SK-N-SH (cell line): ENCODE data around the gene TMTC4. TPM values are rescaled to one million over a fixed set of nuclear protein-coding genes. Genes with fewer than 3 reads are reported as not detected.

Source experiments
- CTCF ChIA-PET: fragments of 300-600, 350-600 bp; formaldehyde crosslinking; extraction: SDS; loops from one replicate; lab custom pipeline; 2021; lab: Yijun Ruan, JAX
- POLR2A ChIA-PET: fragments of 350-600 bp; sonication (Branson Sonifier 250); formaldehyde crosslinking; extraction: SDS; loops from one replicate; lab custom pipeline; 2020; ENCODE audit warnings: antibody characterized with exemption, inconsistent platforms; lab: Yijun Ruan, JAX
- DNase-seq: peaks from one replicate; pipeline ENCODE4 v3.0.0; 2012
- H2AFZ ChIP-seq: fragments of 200-600 bp; sonication (generic); 2 replicates; pipeline ENCODE4 v1.8.1; 2016; ENCODE audit warnings: antibody characterized with exemption, mild to moderate bottlenecking, low read depth
- H3F3A ChIP-seq: fragments of 200-600 bp; sonication (generic); replicated peaks from 2 replicates; pipeline ENCODE3; 2016; ENCODE audit warnings: antibody characterized with exemption, mild to moderate bottlenecking; ENCODE audit not compliant: insufficient read depth
- H3K27ac ChIP-seq, 2 experiments: fragments of 200-500 bp in 1 of 2; fragments of 200-600 bp in 1 of 2; sonication (Bioruptor generic) in 1 of 2; sonication (generic), shearing (Covaris generic) in 1 of 2; 2 replicates each; pipeline versions ENCODE4 v1.5.1 to v1.6.1; 2014 to 2016; ENCODE audit warnings: low read depth in 2 of 2, inconsistent platforms in 1 of 2, low read length in 1 of 2, mild to moderate bottlenecking in 1 of 2, mixed read lengths in 1 of 2
- H3K27me3 ChIP-seq: fragments of 200-600 bp; sonication (generic), shearing (Covaris generic); 2 replicates; pipeline ENCODE4 v1.6.1; 2016; ENCODE audit warnings: mixed run types; ENCODE audit not compliant: insufficient read depth
- H3K36me3 ChIP-seq, 2 experiments: fragments of 200-500 bp in 1 of 2; fragments of 200-600 bp in 1 of 2; sonication (Bioruptor generic) in 1 of 2; sonication (generic) in 1 of 2; replicated peaks in 1 of 2; 2 replicates each; pipeline versions ENCODE3 to v1.5.1; 2014 to 2016; ENCODE audit warnings: low read length in 1 of 2, mild to moderate bottlenecking in 1 of 2; ENCODE audit not compliant: insufficient read depth in 2 of 2, control insufficient read depth in 1 of 2
- H3K4me1 ChIP-seq, 2 experiments: fragments of 200-500 bp in 1 of 2; fragments of 200-600 bp in 1 of 2; sonication (Bioruptor generic) in 1 of 2; sonication (generic), shearing (Covaris generic) in 1 of 2; 2 replicates each; pipeline versions ENCODE4 v1.5.1 to v1.6.1; 2014 to 2016; ENCODE audit warnings: low read depth in 1 of 2, low read length in 1 of 2, mixed run types in 1 of 2; ENCODE audit not compliant: insufficient read depth in 2 of 2, control insufficient read depth in 1 of 2
- H3K4me2 ChIP-seq: fragments of 200-600 bp; sonication (generic), shearing (Covaris generic); 2 replicates; pipeline ENCODE4 v1.6.1; 2017; ENCODE audit warnings: mixed run types
- H3K4me3 ChIP-seq, 2 experiments: fragments of 200-500 bp in 1 of 2; fragments of 200-600 bp in 1 of 2; sonication (Bioruptor generic) in 1 of 2; sonication (generic), shearing (Covaris generic) in 1 of 2; 2 replicates each; pipeline versions ENCODE4 v1.5.1 to v1.8.1; 2014 to 2016; ENCODE audit warnings: low read depth in 2 of 2, inconsistent platforms in 1 of 2, low read length in 1 of 2, mild to moderate bottlenecking in 1 of 2, mixed read lengths in 1 of 2, moderate library complexity in 1 of 2
- H3K79me2 ChIP-seq: fragments of 200-600 bp; sonication (generic); 2 replicates; pipeline ENCODE4 v1.8.1; 2017; ENCODE audit warnings: mild to moderate bottlenecking; ENCODE audit not compliant: insufficient read depth
- H3K9ac ChIP-seq: fragments of 200-600 bp; sonication (generic); 2 replicates; pipeline ENCODE4 v1.6.1; 2017; ENCODE audit warnings: mixed run types
- H3K9me2 ChIP-seq: fragments of 200-600 bp; sonication (generic); 2 replicates; pipeline ENCODE4 v1.6.1; 2017; ENCODE audit warnings: mixed run types
- H3K9me3 ChIP-seq: fragments of 200-600 bp; sonication (generic); 2 replicates; pipeline ENCODE4 v1.6.1; 2017; ENCODE audit warnings: mixed run types, mild to moderate bottlenecking, moderate library complexity
- H4K20me1 ChIP-seq: fragments of 200-600 bp; sonication (generic); 2 replicates; pipeline ENCODE4 v1.6.1; 2017; ENCODE audit warnings: mild to moderate bottlenecking, mixed run types; ENCODE audit not compliant: insufficient read depth
- CTCF ChIP-seq: fragments of 200-600 bp; sonication (generic); IDR thresholded peaks from 2 replicates; pipeline ENCODE4 v1.6.1; 2017; ENCODE audit warnings: antibody characterized with exemption, mild to moderate bottlenecking, moderate library complexity
- EP300 ChIP-seq, 2 experiments: IDR thresholded peaks; 2 replicates each; pipeline versions ENCODE4 v1.4.0 to v1.6.1; 2012; ENCODE audit warnings: borderline replicate concordance in 1 of 2, low read depth in 1 of 2, low read length in 1 of 2
- FOXM1 ChIP-seq: IDR thresholded peaks from 2 replicates; pipeline ENCODE4 v1.4.0; 2012; ENCODE audit warnings: low read depth, mild to moderate bottlenecking
- MXI1 ChIP-seq: IDR thresholded peaks from 2 replicates; pipeline ENCODE4 v1.6.1; 2012; ENCODE audit warnings: mild to moderate bottlenecking, low read depth, low read length, improper control_type of control experiment
- RAD21 ChIP-seq: IDR thresholded peaks from 2 replicates; pipeline ENCODE4 v1.6.1; 2012; ENCODE audit warnings: mild to moderate bottlenecking, low read length
- REST ChIP-seq: IDR thresholded peaks from 2 replicates; pipeline ENCODE4 v1.6.1; 2012; ENCODE audit warnings: mild to moderate bottlenecking, low read depth, low read length, moderate library complexity
- RXRA ChIP-seq: IDR thresholded peaks from 2 replicates; pipeline ENCODE4 v1.4.0; 2012; ENCODE audit warnings: low read depth, mild to moderate bottlenecking, borderline replicate concordance
- SMC3 ChIP-seq: IDR thresholded peaks from 2 replicates; pipeline ENCODE4 v1.6.1; 2012; ENCODE audit warnings: low read depth, low read length, improper control_type of control experiment
- TAF1 ChIP-seq: IDR thresholded peaks from 2 replicates; pipeline ENCODE4 v1.6.1; 2012; ENCODE audit warnings: low read depth, mild to moderate bottlenecking, low read length, moderate library complexity, borderline replicate concordance
- USF2 ChIP-seq: fragments of 150-350 bp; IDR thresholded peaks from 2 replicates; pipeline ENCODE4 v1.6.1; 2017; ENCODE audit warnings: antibody characterized with exemption, low read length, low read depth, borderline replicate concordance
- WGBS: methylation state at CpG from one replicate; pipeline ENCODE4 v1.1.6; 2017; ENCODE audit warnings: low lambda C conversion rate; 5-methylcytosine and 5-hydroxymethylcytosine counted together
- polyA plus RNA-seq, 3 experiments: library from polyadenylated mRNA; depleted of rRNA; stranded (reverse); fragments of >200 nt; gene quantifications; 2 replicates each; pipeline ENCODE4 v1.2.3, GENCODE V29; 2012
- TF ChIP-seq, protein P1 (sequence below): IDR thresholded peaks from 2 replicates; pipeline ENCODE4 v1.4.0; 2012; ENCODE audit warnings: low read depth

Gene TMTC4
- polyA plus RNA-seq, 1 of the 3 experiments (the other 2 are of a cell fraction): 22.3 TPM

DNA sequence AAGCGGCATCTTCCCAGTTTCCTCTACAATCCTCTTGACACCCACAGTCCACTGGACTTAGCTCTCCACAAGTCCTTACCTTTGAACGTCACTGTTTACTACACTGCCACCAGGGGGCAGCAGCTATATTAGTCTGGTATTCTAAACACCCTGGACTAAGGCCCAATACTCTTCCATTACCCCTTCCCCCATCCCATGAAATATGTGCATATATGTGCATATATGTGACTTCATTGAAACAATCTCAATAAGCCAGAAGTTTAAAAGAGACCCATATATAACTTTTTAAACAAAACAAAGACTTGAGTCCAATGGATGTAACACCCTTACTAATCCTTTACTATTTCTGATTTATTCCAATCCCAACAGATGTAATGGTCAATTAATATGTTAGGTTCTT is 101.5 kb downstream of the TMTC4 start:
- no peak overlapping the region for H3K27ac ChIP-seq
- H3K4me3 ChIP-seq: no peak overlapping the region
- no peak overlapping the region for H2AFZ ChIP-seq
- H3K4me1 ChIP-seq: no peaks in the 10 kb centered on the region
- no peaks in the 10 kb centered on the region for H3F3A ChIP-seq
- no peaks in the 10 kb centered on the region for H3K36me3 ChIP-seq
- 37% methylated on average over 2 of the region's 2 CpGs for WGBS
- CTCF ChIA-PET: interaction anchor here (0.5 to 3.4 kb wide), 37 partner anchors 9 to 918 kb away, joined by 3 to 30 read pairs (median 3); partner anchors contain the start of gene GGACT
- no peak overlapping the region for H3K4me2 ChIP-seq
- no peak overlapping the region for H3K9ac ChIP-seq
- DNase-seq: peak; percentile 58
- POLR2A ChIA-PET: no interaction called here
- no peaks in the 10 kb centered on the region for H3K27me3 ChIP-seq
- no peaks in the 10 kb centered on the region for H4K20me1 ChIP-seq
- no peaks in the 10 kb centered on the region for H3K79me2 ChIP-seq
- no peak for TF ChIP-seq FOXM1
- TF ChIP-seq RAD21: peak; percentile 67
- peak; percentile 55; the same call in 1 of the 2 replicates for TF ChIP-seq SMC3
- TF ChIP-seq MXI1: no peak
- TF ChIP-seq CTCF: peak; percentile 75
- no peak for TF ChIP-seq TAF1
- H3K9me3 ChIP-seq: no peaks in the 10 kb centered on the region
- H3K9me2 ChIP-seq: no peaks in the 10 kb centered on the region

GRCh38 chr13:100566543-100566942 is 108.1 kb downstream of the TMTC4 start:
- Histone ChIP-seq H3K9me3 (no peaks in the 10 kb centered on the region), H3K4me1 (no peaks in the 10 kb centered on the region; a peak in 1 of 4 replicates), H3K27me3 (no peaks in the 10 kb centered on the region), H4K20me1 (no peaks in the 10 kb centered on the region), H3K4me2 (no peak overlapping the region), H3K9me2 (no peaks in the 10 kb centered on the region), H3K4me3 (no peak overlapping the region), H3K36me3 (no peaks in the 10 kb centered on the region), H3K27ac (no peak overlapping the region)
- POLR2A ChIA-PET: no interaction called here
- 71% methylated on average over 4 of the region's 6 CpGs for WGBS
- no peak for TF ChIP-seq REST
- no peak for TF ChIP-seq RXRA
- TF ChIP-seq FOXM1: no peak
- TF ChIP-seq, protein P1, sequence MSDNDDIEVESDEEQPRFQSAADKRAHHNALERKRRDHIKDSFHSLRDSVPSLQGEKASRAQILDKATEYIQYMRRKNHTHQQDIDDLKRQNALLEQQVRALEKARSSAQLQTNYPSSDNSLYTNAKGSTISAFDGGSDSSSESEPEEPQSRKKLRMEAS: no peak
- no peak for TF ChIP-seq RAD21
- TF ChIP-seq USF2: no peak
- no peak for TF ChIP-seq EP300 (IDR thresholded peaks at IDR 0.05; ENCODE audit: borderline replicate concordance in 1 of 2, low read depth in 1 of 2, low read length in 1 of 2)
- TF ChIP-seq, all 33 proteins: peak for 0
- H3K9ac ChIP-seq: no peak overlapping the region
- CTCF ChIA-PET: no interaction called here
- no peak for DNase-seq
- H2AFZ ChIP-seq: no peak overlapping the region
- no peaks in the 10 kb centered on the region for H3K79me2 ChIP-seq
- no peaks in the 10 kb centered on the region for H3F3A ChIP-seq
